NOMO-1 (cell line): ENCODE measurements around the gene MUC15.
A peak's percentile ranks its signal among the peaks of the same experiment; 100 is the strongest.

ENCODE experiments used
- DNase-seq, 2 experiments: peaks; one replicate each; lab custom pipeline; 2025; ENCODE audit not compliant: unreplicated experiment in 2 of 2; lab: John Stamatoyannopoulos, UW

MUC15 gene

DNA sequence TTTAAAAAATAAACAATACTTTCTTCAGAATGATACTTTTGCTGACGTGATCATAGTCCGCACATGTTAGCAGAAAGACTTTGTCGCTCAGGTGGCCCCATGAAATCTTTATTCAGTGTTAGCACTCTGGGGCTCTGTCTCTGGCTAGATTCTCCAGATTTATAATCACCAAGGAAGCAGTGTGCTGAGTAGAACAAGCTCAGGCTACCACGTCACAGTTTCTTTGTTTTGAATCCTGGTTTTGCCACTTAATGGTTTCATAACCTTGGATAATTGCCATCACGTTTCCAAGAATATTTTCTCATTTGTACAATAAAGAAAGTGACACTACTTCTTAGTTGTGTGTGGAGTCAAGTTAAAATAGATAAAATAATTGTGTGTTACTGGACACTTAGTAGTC lies 3.9 kb upstream of the MUC15 start:
- DNase-seq: no peak

DNA sequence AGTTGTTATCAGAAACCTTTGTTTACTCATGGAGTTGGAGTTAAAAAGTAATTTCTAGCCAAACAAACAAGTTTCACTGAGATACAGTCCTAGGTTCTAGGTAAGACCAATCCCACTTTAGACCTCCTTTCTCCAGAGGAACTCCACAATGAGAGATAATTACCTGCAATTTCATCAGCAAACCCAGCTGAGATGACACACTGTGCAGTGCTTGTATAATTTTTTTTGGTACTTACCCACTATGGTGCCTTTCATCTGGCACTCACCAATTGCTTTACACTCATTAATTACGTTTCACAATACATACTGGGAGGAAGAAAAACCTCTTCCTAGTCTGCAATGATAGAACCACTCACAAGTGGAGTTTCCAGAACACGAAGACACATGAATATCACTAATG lies 1.8 kb upstream of the MUC15 start:
- no peak for DNase-seq

GRCh38 chr11:26572770-26573402 lies 823 bp upstream of the MUC15 start:
- DNase-seq: no peak

DNA sequence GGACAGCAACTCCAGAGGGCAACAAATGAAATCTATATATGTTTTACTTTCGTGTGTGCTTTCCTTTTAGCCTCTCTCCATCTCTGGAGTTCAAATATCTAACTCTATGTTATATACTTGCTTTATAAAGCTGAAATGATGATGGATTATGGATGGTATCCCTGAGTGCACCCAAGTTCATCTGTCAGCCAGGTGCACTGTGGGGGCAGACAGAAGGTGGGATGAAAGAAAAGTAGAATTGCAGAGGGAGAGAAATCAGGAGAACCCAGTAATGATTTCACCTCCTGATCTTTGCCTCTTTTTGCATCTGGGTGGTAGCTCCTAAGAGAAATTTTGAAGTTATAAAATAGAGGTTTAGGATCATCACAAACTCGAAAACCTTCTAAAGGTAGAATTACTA lies 2.4 kb downstream of the MUC15 start:
- DNase-seq: no peak

DNA sequence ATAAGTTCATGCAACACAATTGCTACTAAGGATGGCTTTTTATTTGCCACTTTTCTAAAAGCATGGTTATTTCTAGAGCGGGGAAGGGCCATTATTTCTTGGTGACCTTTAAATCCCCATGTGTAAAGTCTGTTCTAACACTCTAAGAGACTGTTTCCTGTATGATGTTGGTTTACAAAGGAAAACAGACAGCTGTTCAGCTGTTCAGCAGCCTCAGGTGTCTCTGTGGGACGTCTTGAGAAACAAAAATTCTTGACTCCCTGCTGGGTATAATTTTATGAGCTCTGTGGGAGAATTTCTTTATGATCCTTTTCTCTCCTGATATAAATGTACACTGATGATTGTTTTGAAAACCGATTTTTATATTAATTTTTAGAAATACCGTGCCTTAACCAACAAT lies 13.9 kb downstream of the MUC15 start:
- DNase-seq: no peak

DNA sequence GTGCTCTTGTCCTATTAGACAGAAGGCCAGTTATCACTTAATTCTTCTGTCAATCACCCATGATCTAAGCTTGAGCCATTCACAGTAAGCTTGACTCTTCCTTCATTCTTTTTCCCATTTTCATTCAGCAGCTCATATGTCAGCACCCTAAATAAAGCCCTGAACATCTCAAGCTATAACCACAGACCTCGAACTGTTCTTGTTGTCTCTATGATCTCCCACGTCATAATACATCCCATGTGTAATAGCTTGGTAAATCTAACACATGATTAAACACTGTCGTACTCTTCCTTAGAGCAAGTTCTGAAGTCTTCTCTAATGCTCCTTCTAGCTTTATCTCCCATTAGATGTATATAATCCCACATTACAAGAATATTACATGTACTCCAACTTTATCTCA lies 14.4 kb downstream of the MUC15 start:
- DNase-seq: no peak

DNA sequence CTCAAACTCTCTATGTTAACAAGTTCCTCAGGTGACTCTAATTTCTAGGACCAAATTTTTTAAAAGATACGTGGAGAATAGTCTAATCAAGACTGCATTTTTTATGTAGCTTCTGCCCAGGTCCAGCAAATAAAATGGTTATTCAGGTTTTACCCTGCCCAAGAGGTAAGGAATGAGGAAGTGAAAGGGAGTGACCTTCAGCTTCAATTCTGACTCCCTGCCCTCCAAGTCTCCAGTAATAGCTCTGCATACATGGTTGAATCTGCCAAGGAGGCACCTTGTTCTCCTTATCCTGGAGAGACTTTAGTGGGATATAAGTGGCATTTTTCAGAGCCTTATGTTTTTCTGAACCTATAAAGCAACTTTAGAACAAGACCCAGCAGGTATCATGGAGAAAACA lies 15.5 kb downstream of the MUC15 start:
- DNase-seq: peak in 1 of 2 experiments; percentile 2

- DNase-seq: no peak
Measured at GRCh38 chr11:26554455-26554854, 17.6 kb downstream of the MUC15 start.

DNA sequence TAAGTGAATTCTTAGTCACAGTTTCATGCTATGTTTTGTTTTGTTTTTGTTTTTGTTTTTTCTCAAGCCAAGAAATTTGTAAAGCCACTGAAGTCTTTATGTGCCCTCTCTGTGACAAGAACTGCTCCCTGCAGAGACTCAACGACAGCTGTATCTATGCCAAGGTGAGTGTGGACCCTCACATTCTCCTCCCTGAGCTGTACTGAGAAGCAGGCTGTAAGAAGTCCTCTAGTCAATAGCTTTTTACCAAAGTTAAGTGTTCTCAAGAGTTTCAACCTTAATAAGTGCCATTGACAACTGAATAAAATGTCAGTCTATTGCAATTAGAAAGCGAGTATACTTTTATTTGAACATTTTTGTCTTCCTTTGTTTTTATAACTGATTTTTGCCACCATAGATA lies 18.9 kb downstream of the MUC15 start:
- no peak for DNase-seq

DNA sequence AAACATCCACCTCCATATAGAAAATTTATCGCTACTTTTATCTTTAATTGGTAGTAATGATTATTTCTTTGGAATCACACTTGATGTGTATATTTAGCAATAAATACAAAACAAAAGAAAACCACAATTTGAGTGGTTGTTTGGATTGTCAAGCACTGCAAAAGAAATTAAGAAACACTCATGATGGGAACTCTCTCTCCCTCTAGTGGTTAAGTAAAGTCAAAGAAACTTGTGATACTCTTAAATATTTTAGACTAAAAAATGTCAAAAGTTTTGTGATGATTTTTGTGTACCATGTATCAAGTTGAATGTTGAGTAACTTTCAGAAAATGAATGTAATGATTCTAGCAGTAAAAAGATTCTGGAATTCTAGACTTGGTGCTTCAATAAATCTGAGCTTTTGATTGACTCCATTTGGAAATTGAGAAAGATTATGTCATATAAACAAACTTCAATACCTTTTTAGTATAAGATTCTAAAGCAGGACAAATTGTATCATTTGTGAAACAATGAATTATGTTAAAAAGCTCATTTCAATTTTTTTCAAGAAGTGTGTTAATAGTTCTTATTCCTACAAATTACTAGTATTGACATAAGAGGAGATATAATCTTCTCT lies 20.8 kb downstream of the MUC15 start:
- DNase-seq: peak in 1 of 2 experiments; percentile 35

DNA sequence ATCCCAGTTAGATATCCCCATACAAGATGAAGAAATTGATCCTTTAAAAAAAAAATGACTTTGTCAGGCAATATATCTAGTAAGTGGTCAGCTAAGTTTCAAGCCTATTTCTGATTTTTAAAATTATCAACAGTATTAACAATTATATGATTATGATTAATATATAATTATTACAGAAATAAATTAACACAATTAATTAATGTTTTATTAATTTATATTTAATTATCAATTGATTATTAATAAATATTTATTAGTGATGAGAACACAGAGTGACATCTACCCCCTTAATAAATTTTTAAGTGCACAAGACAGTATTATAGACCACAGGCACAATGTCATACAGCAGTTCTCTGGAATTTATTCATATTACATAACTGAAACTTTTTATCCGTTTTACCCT lies 22.0 kb downstream of the MUC15 start:
- no peak for DNase-seq

GRCh38 chr11:26549176-26549575 lies 22.9 kb downstream of the MUC15 start:
- DNase-seq: no peak

DNA sequence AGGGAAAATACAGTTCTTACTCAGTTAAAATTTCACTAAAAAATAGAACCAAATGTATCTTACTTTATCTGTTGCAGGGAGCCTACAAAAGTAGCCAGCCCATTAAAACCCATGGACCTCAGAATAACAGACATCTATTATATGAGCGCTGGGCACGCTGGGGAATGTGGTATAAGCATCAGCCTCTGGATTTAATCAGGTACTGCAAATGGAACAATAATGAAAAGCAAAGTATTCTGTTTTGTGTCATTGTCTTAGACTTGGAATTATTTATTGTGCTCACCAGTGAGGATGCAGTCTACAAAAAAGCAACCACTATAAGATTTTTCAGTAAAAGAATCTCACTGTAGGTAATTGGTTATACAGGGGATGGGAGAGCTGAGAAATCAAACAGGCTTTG lies 30.2 kb downstream of the MUC15 start:
- DNase-seq: no peak

- DNase-seq: no peak
Measured at GRCh38 chr11:26539517-26539916, 32.5 kb downstream of the MUC15 start.

GRCh38 chr11:26537341-26537740 lies 34.7 kb downstream of the MUC15 start:
- no peak for DNase-seq

DNA sequence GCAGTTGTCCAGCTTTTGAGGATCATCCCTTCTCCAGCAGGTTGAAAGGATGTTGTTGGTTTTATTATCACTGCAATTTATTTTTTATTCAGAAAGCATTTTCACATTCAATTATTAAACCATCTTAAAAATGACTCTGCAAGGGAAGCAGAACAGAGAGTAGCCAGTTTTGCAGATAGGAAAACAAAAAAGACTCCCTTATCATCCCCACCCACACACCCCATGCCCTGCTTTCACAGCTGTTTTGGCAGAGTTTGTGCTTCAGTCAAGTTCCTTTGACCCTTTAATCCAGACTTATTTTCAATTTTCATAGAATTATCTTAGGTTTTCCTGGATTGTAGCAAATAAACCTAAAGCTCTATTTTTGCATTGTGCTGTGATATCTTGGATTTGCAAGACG lies 44.4 kb downstream of the MUC15 start:
- peak in 1 of 2 experiments; percentile 22 for DNase-seq

DNA sequence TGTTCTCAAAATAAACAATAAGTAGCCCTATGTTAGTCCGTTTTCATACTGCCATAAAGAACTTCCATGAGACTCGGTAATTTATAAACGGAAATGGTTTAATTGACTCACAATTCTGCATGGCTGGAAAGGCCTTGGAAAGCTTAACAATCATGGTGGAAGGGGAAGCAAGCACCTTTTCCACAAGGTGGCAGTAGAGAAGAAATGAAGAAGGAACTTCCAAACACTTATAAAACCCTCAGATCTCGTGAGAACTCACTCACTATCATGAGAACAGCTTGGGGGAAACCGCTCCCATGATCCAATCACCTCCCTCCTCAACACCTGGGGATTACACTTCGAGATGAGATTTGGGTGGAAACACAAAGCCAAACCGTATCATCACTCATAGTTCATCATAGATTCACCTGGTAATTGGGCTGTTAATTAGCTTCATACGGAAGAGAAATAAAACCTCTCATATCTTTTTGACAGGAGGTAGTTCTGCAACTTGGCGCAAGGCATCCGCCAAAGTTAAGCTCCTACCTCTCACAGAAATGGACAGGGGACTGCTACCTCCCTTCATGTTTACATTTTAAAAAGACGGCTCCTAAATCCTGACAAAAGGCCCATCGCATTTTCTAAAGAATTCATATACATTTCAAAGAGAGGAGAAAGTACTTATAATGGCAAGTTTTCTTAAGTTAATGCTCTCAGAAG lies 49.0 kb downstream of the MUC15 start:
- DNase-seq: peak in 1 of 2 experiments; percentile 2

GRCh38 chr11:26519469-26519868 lies 52.6 kb downstream of the MUC15 start:
- DNase-seq: no peak

GRCh38 chr11:26512196-26512595 lies 59.9 kb downstream of the MUC15 start:
- DNase-seq: no peak

DNA sequence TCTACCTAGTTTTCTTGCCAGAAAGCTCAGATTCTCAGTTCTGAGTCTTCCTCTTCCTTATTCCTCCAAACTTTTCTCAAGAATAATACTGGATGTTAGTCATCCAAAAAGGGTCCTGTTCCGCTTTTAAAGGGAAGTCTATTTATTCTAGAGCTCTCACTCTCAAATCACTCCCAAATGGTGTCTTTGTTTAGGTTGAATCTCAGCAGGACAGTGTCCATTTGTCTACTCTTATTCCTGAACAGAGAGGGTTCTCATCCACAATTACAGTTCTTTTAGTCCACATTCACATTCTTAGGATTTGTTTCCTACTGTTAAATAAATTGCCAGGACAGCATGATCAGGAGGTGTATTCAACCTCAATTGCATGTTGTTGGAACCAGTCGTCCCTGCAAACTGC lies 61.3 kb downstream of the MUC15 start:
- peak in 1 of 2 experiments; percentile 42 for DNase-seq

GRCh38 chr11:26510164-26510563 lies 61.9 kb downstream of the MUC15 start:
- DNase-seq: no peak
